Heart left ventricle (tissue), 16 donors: ENCODE results near the gene ZNF281. TPM values are rescaled to one million over a fixed set of nuclear protein-coding genes. Genes with fewer than 3 reads are reported as not detected.
A peak's percentile ranks its signal among the peaks of the same experiment; 100 is the strongest.

Experiments used
- ATAC-seq, 4 donors: fragments of 200-7000 bp; cut with Tn5 transposase; one replicate each; pipeline ENCODE4 v1.9.1; 2020 to 2022; ENCODE audit warnings: moderate library complexity in 4 of 4, mild to moderate bottlenecking in 3 of 4, moderate number of reproducible peaks in 1 of 4
- DNase-seq, 5 donors: peaks; one replicate each; pipeline ENCODE4 v3.0.0-alpha.2; 2020
- H3K27ac ChIP-seq, 12 donors: fragments of 200-600 bp; sonication (generic) in 4 of 12; one replicate each; pipeline versions ENCODE4 v1.5.0 to v1.8.0; 2016 to 2022; ENCODE audit warnings: mild to moderate bottlenecking in 2 of 12
- H3K27me3 ChIP-seq, 9 donors: fragments of 200-600 bp; sonication (generic) in 2 of 9; one replicate each; pipeline versions ENCODE4 v1.5.1 to v1.8.0; 2016 to 2022; ENCODE audit warnings: mild to moderate bottlenecking in 3 of 9
- H3K36me3 ChIP-seq, 9 donors: fragments of 200-600 bp; sonication (generic) in 2 of 9; one replicate each; pipeline versions ENCODE4 v1.5.0 to v1.8.0; 2018 to 2022; ENCODE audit warnings: mild to moderate bottlenecking in 2 of 9
- H3K4me1 ChIP-seq, 12 donors: fragments of 200-600 bp; sonication (generic) in 4 of 12; one replicate each; pipeline versions ENCODE4 v1.5.0 to v1.8.0; 2016 to 2022; ENCODE audit warnings: mild to moderate bottlenecking in 3 of 12
- H3K4me3 ChIP-seq, 12 donors: fragments of 200-600 bp; sonication (generic) in 4 of 12; one replicate each; pipeline versions ENCODE4 v1.5.0 to v1.8.0; 2017 to 2022; ENCODE audit warnings: mild to moderate bottlenecking in 9 of 12, moderate library complexity in 4 of 12
- H3K9me3 ChIP-seq, 12 donors: fragments of 200-600 bp; sonication (generic) in 4 of 12; one replicate each; pipeline versions ENCODE4 v1.5.0 to v1.8.0; 2016 to 2022; ENCODE audit warnings: mild to moderate bottlenecking in 1 of 12
- CTCF ChIP-seq, 12 donors: fragments of 200-600 bp; sonication (generic) in 4 of 12; IDR thresholded peaks; one replicate each; pipeline versions ENCODE4 v1.5.0 to v1.8.0; 2018 to 2022; ENCODE audit warnings: antibody characterized with exemption in 12 of 12, mild to moderate bottlenecking in 5 of 12
- POLR2A ChIP-seq, 2 donors: fragments of 450-650 bp; IDR thresholded peaks; one replicate each; pipeline ENCODE4 v1.6.1; 2017; ENCODE audit warnings: antibody characterized with exemption in 2 of 2, mild to moderate bottlenecking in 2 of 2, moderate library complexity in 2 of 2
- WGBS, 4 donors: extraction: QIAGEN DNeasy Blood & Tissue Kit in 2 of 4; methylation state at CpG; one replicate each; pipeline versions ENCODE4 v1.1.5 to v1.1.7; 2013 to 2018; 5-methylcytosine and 5-hydroxymethylcytosine counted together
- intact Hi-C, 10 donors: fragments of 100-400 bp; cut with DNase I; formaldehyde crosslinking; loops; one replicate each; pipeline versions ENCODE4 v1.11.1 to v1.14.2; 2022
- polyA plus RNA-seq, 2 donors: library from polyadenylated mRNA; stranded (reverse); fragments of 200-250 nt; gene quantifications; one replicate each; pipeline ENCODE4 v1.2.3, GENCODE V29; 2013
- total RNA-seq, 9 donors: library from RNA; depleted of rRNA in 2 of 9; stranded (reverse); fragments of >200 nt in 2 of 9; fragmentation: NEBNext Ultra II Directional in 3 of 9; extraction: Animal tissue kit (Norgen Biotek cat#: 25700) in 3 of 9; gene quantifications; one replicate each; pipeline versions ENCODE4 v1.1.0 to v1.2.4, GENCODE V29; 2016 to 2023
- donor health status: ischemic (EF 13 %, LVEDD 7.1; RV severe dilation, severe dysfunction).
- donor health status: healthy with polysubstance abuse.
- donor health status: DM: no; HTN: yes; CAD: no.
- donor health status: DM: no; HTN: no; CAD: no.
- donor health status: ischemic (EF 25% LVEDD 6.9; RV normal size, moderate dysfunction).
- donor health status: ischemic (EF 25% LVEDD 5.7; RV mildly dilated, moderate dysfunction).
- donor health status: healthy.
- donor health status: DM: yes; HTN: yes; CAD: no.
- donor health status: ischemic (EF 35%, LVEDD 5.7; RV mildly dilated, moderate dysfunction).
- donor health status: nonischemic (EF 11% LVEDD 7.7; RV severe dilation, severe dysfunction).
- donor health status: DM: yes; HTN: yes; CAD: no.
- donor health status: PGD.
- donor health status: ischemic (EF 29% LVEDD 5.4; RV normal size, mild dysfunction).
- donor health status: nonischemic (EF 23%, LVEDD 6.1; RV moderate dilation, normal function).

The ZNF281 gene
- total and polyA plus RNA-seq, 11 donors, result 3.1 to 10.6 (median 8.8) TPM

DNA sequence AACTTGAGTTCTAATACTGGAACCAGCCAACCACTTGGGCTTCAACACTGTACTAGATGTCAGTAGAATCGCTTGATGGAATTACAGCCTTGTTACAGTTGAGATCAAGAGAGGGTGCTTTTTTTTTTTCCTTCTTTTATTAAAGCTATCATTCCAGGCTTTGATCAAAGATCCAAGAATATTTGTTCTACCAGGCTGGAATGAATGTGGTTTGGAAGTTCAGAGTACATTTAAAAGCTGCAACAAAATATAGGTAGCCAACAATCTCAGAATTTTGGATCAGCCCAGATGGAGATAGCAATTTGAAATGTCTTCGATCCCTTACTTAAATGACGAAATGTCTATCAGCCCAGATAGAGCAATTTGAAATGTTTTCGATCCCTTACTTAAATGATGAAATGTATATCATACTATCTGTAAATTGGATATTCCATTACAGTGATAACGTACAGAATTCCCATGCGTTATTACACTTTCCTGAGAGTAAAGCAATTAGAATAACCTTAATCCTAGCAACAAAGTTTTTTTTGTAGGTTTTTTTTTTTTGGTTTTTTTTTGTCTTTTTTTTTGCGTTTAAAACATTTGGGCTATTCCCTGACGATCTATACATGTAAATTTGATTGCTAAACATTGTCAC is 3.6 kb downstream of the ZNF281 start:
- no peak for DNase-seq
- Histone ChIP-seq H3K9me3 (no peaks in the 10 kb centered on the region), H3K4me1 (peaks cover 0 to 48% (median 40%) of the 10 kb centered on the region in 12 donors), H3K27me3 (no peaks in the 10 kb centered on the region), H3K4me3 (peak overlapping the region in 1 of 12 donors; percentile 17), H3K27ac (no peak overlapping the region), H3K36me3 (peaks cover 0 to 44% (median 17%) of the 10 kb centered on the region in 9 donors)
- intact Hi-C loops, result no loop called here
- WGBS, 4 donors, result 91 to 93% (median 92%) methylated on average over 8 of the region's 8 CpGs
- TF ChIP-seq POLR2A (IDR thresholded peaks at IDR 0.05) (no peak), CTCF (IDR thresholded peaks at IDR 0.05) (no peak)
- no peak for ATAC-seq

- no peaks in the 10 kb centered on the region for H3K27me3 ChIP-seq
- 71 to 87% (median 81%) methylated on average over 2 of the region's 2 CpGs for WGBS, 4 donors
- ATAC-seq (no peak), DNase-seq (no peak)
- H3K27ac ChIP-seq, result no peak overlapping the region
- H3K4me3 ChIP-seq, result no peak overlapping the region
- peaks cover 0 to 44% (median 38%) of the 10 kb centered on the region in 12 donors for H3K4me1 ChIP-seq
- TF ChIP-seq POLR2A (IDR thresholded peaks at IDR 0.05) (no peak), CTCF (IDR thresholded peaks at IDR 0.05) (no peak)
- H3K9me3 ChIP-seq, result no peaks in the 10 kb centered on the region
- H3K36me3 ChIP-seq, result peaks cover 0 to 44% (median 17%) of the 10 kb centered on the region in 9 donors
- intact Hi-C loops, result no loop called here
Observed at GRCh38 chr1:200405264-200405663, 4.6 kb downstream of the ZNF281 start.

- Histone ChIP-seq H3K36me3 (peaks cover 0 to 38% (median 14%) of the 10 kb centered on the region in 9 donors), H3K9me3 (no peaks in the 10 kb centered on the region), H3K4me1 (peaks cover 0 to 20% (median 15%) of the 10 kb centered on the region in 12 donors), H3K4me3 (no peak overlapping the region), H3K27me3 (no peaks in the 10 kb centered on the region), H3K27ac (no peak overlapping the region)
- WGBS, 4 donors, result 87 to 93% (median 88%) methylated on average over 1 of the region's 1 CpG
- TF ChIP-seq CTCF (IDR thresholded peaks at IDR 0.05) (no peak), POLR2A (IDR thresholded peaks at IDR 0.05) (no peak)
- intact Hi-C loops, result no loop called here
- ATAC-seq (no peak), DNase-seq (no peak)
Observed at GRCh38 chr1:200401708-200402107, 8.1 kb downstream of the ZNF281 start.

DNA sequence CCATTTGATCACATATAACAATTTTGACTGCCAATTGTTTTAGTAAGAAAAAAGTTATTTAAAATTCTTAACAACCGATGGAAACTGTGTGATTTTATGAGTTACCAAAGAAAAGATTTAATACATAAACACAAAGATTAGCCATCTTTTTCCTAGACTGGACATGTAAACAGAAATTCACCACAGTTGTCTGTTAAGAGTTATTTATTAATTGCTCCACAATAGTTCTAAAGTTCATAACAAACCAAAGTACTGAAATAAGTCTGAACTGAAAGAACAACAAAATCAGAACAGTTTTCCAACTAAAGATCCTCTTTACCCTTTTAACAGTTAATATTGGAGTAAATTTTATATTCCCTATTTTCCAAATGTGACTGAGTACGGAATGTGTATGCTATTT is 8.6 kb downstream of the ZNF281 start:
- H3K4me3 ChIP-seq, result no peak overlapping the region
- no peak overlapping the region for H3K27ac ChIP-seq
- DNase-seq (no peak), ATAC-seq (no peak)
- no peaks in the 10 kb centered on the region for H3K9me3 ChIP-seq
- 94 to 100% (median 96%) methylated on average over 2 of the region's 2 CpGs for WGBS, 4 donors
- H3K4me1 ChIP-seq, result peaks cover 0 to 16% (median 11%) of the 10 kb centered on the region in 12 donors
- peaks cover 0 to 40% (median 14%) of the 10 kb centered on the region in 9 donors for H3K36me3 ChIP-seq
- H3K27me3 ChIP-seq, result no peaks in the 10 kb centered on the region
- no peak for TF ChIP-seq POLR2A (IDR thresholded peaks at IDR 0.05)
- no peak for TF ChIP-seq CTCF (IDR thresholded peaks at IDR 0.05)
- intact Hi-C loops, result no loop called here
